ENCODE data around the gene RNU1-2.
"Not testable (repeated sequence)": the region's sequence is repeated elsewhere in the genome, so short reads cannot be mapped to it uniquely, and the experiment has no call there.

The RNU1-2 gene

DNA sequence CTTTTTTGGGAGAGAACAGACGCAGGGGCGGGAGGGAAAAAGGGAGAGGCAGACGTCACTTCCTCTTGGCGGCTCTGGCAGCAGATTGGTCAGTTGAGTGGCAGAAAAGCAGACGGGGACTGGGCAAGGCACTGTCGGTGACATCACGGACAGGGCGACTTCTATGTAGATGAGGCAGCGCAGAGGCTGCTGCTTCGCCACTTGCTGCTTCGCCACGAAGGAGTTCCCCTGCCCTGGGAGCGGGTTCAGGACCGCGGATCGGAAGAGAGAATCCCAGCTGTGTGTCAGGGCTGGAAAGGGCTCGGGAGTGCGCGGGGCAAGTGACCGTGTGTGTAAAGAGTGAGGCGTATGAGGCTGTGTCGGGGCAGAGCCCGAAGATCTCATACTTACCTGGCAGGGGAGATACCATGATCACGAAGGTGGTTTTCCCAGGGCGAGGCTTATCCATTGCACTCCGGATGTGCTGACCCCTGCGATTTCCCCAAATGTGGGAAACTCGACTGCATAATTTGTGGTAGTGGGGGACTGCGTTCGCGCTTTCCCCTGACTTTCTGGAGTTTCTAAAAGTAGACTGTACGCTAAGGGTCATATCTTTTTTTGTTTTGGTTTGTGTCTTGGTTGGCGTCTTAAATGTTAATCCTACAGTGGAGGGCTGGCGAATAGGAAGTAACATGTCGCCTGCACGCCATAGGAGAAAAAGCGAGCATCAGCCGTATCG lies at the start of gene RNU1-2:
RNU1-2 (plus strand) TSS at position 383 of the 718 bp plus-strand sequence.
- peak; percentile 80 for DNase-seq

DNA sequence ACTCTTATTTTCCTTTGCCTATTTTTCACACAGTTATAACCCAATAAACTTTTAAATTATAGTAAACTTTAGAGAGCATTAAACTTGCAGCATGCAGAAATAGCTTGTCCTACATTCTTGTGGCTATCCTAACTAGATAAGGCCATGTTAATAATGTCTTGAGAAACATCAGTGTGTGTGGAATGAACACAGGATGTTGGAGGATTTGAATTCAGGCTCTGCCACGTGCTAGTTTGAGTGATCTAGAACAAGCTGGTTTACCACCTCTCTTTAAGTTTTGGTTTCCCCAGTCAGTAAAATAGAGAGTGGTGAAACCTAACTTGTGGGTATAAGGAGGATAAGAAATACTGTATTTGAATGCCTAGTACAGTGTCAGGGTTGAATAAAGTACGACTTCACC lies 39.6 kb upstream of the RNU1-2 start:
- not testable (repeated sequence) for DNase-seq

DNA sequence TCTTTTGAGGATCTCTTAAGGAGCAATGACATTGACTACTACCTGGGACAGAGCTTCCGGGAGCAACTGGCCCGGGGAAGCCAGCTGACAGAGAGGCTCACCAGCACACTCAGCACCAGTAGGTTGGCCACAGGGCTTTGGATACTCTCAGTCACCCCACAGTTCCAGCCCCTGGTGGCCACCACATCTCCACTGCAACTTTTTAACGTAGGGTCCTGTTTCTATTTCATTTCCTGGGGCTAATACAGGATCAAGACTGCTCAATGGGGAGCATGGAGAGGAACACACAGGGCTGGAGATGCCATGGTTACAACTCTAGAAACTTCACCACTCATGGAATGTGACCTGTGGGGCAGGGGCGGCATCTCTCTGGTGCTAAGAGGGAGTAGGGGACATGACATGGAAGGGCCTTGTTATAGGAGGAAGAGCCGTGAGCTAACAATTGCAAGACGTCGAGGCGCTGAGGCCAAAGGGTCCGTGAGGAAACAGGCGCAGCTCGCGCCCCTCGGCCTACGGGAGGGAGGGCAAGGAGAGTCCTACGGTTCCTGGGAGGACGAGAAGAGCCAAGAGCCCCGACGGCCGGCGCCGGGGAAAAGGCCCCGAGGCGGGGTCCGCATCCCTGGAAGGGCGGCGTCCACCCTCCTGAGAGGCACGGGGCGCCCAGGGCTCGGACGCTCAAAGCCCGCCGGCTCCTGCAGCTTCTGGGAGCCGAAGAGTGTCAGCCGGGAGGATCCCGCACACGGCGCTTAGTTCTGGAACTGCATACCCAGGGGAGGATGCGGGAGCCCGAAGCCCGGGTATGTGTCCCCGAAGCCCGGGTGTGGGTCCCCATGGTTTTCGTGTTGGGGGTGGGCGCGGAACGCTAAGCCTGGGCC lies 36.4 kb upstream of the RNU1-2 start:
- DNase-seq = not testable (repeated sequence)

DNA sequence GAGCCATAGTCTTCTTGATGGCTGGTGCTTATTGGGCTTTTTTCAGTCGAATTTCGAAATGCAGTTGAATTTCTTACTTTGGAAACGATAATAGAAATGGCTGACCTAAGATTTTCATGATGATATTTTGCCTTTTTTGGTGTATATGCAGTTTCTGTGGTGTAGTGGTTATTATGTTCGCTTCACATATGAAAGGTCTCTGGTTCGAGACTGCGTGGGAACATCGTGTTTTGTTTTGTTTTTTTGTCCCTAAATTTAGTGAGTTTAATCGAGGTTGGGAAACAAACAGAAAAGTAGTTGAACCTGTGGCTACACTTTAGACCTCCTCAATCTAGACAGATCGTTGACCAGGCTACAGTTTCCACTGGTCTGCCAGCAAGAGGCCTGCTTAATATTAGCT lies 35.7 kb upstream of the RNU1-2 start:
- DNase-seq = not testable (repeated sequence)

DNA sequence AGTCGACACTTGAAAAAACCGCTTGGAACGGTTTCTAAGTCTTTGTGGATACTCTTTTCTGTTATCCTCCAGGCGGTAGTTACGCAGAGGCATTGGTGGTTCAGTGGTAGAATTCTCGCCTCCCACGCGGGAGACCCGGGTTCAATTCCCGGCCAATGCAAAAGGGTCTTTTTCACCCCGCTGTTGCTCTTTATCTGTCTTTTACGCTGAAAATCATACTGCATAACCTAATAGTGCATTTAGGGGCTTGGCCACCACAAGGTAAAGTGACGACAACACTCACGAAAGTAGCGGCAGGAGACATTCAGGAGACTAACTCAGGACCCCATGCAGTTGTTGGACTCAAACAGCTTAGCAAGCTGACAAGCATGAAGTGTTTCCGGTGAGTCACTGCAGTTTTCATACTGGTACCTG lies 33.9 kb upstream of the RNU1-2 start:
- DNase-seq = not testable (repeated sequence)

DNA sequence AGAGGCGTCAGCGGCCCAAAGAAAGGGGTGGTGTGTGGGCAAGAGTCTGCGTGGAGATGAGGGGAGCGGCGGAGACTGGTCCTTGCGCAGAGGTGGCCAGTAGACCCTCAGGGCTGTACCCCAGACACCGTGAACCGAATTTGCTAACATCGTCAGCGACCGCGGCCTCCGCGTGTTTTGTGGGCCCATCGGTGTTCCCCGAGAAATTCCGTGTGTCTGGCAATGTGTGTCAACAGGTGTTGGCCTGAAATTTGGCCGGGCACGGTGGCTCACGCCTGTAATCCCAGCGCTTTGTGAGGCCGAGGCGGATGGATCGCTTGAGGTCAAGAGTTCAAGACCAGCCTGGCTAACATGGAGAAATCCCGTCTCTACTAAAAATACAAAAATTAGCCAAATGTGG lies 33.4 kb upstream of the RNU1-2 start:
- DNase-seq = not testable (repeated sequence)

DNA sequence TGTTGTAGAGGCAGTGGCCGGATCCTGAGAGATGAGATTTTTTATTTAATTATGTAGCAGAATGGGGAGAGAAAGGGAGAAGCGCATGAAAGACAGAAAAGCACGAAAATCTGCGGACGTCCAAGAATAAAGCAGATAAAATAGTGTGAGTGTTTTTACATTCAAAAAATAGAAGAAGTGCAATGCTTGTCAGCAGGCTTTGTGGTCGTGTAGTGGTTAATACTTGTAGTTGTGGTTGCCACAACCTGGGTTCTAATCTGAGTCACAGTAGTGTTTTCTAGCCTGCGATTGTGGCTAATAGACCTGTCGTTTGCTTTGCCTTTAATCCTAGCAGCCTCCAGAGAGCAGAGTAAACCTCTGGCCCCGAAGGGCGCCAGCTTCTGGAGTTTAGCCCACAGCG lies 32.8 kb upstream of the RNU1-2 start:
- DNase-seq = not testable (repeated sequence)

DNA sequence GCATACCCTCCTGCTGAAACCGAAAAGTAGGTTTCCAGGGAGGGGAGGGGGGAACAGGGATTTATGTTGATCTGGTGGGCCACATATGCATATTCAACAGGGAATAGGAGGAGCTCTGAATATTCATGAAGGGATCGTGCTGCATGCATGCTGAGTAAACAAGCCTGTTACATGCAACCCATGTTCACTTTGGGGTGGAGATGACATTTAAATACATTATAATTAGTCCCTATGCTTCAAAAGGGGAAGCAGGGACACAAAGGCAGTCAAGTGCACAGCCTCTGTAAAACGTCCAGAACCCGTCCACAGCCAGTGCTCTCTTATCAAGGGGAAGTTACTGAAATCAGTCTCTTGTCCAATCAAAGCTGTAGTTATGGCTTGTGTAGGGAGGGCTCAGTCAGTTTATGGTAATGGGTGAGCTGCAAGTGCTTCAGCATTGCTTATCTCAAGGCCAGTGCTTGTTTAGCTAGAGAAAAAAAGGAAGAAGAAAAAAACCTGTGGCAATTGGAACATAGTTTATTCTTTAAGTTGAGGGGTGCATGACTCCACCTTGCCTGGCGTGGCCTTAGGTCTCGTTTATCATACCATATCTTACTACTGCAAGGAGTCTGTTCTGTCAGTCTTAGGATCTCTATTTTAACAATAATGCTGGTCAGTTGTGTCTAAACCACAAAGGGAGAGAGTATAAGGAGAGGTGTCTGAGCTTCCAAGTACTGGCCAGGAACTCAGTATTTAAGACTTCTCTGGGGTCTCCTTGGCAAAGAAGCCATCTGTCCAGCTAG lies 28.7 kb upstream of the RNU1-2 start:
- not testable (repeated sequence) for DNase-seq

DNA sequence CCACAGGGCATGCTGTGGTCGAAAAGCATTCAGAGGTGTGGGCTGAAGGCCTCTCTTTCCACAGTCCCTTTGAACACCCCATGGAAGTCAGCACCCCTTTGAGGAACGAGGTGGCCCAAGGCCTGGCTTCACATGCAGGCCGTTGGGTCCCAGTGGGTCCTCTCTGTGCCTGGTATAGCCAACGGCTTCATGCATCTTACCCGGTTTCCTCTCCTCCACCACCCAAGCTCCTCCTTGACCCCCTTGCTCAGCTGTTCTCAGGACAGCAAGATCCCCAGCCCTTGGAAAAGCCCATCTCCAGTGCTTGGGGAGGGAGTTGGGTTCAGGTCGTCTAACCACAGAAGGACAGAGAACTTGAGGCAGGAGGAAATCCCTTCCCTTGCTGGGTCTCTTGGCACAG lies 27.0 kb upstream of the RNU1-2 start:
- DNase-seq = not testable (repeated sequence)

DNA sequence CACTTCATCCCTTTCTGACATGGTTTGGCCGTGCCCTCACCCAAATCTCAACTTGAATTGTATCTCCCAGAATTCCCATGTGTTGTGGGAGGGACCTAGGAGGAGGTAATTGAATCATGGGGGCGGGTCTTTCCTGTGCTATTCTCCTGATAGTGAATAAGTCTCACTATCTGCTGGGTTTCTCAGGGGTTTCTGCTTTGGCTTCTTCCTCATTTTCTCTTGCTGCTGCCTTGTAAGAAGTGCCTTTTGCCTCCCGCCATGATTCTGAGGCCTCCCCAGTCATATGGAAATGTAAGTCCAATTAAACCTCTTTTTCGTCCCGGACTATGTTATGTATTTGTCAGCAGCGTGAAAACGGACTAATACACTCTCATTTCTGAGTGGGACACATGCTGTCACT lies 25.8 kb upstream of the RNU1-2 start:
- DNase-seq = not testable (repeated sequence)

DNA sequence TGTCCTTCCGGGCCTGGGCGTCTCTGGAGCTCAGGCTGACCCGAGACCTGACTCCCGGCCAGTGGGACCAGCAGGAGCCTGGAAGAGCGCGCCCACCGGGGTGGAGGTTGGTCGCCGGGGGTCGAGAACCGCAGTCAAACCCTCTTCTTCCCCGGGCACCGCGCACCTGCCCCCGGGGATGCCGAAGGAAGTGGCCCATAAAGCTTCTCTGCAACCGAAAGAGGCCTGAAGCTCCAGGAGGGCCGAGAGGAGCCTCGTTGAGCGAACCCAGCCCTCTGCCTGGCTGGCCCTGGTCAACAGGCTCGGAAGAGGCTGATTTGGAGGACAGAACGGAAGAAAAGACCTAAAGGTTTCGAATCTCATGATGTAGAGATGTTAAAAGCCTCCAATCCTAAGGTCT lies 24.6 kb upstream of the RNU1-2 start:
- not testable (repeated sequence) for DNase-seq

DNA sequence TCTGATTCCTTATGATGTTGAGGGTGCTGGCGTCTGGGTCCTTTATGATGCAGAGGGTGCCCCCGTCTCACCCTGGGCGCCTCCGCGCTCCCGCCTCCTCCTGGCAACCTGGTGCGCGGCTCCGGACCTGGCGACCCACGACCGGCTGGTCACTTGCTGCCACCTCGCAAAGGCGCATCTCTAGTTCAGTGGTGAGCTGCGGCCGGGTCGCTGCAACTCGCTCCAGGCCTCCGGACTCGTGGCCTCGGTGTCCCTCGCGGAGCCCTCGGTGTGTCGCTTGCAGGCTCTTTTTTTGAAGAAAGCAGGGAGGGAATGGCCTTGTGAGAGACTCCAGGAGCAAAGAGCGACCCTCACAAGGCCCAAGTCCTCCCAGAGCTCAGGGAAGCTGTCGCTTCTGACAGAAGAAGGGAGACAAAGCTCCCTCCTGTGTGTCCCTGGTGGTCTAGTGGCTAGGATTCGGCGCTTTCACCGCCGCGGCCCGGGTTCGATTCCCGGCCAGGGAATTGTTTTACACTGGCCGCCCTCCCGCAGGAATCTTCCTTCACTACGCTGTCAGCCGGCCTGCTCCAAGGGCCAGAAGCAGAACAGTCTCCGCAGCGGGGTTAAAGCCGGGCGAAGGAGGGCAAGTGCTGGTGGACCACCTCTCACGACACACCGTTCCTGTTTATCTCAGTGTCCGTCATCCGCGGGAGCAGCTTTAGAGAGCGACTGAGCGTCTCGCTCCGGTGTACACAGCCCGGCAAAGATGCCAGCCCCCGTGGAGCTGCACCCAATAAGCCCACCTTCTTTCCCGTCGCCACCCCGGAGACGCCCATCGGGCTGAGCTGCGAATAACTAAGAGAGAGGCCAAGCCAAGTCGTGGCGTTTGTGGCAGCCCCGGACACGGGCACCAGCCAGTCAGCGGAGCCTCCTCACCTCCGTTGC lies 23.4 kb upstream of the RNU1-2 start:
- not testable (repeated sequence) for DNase-seq

DNA sequence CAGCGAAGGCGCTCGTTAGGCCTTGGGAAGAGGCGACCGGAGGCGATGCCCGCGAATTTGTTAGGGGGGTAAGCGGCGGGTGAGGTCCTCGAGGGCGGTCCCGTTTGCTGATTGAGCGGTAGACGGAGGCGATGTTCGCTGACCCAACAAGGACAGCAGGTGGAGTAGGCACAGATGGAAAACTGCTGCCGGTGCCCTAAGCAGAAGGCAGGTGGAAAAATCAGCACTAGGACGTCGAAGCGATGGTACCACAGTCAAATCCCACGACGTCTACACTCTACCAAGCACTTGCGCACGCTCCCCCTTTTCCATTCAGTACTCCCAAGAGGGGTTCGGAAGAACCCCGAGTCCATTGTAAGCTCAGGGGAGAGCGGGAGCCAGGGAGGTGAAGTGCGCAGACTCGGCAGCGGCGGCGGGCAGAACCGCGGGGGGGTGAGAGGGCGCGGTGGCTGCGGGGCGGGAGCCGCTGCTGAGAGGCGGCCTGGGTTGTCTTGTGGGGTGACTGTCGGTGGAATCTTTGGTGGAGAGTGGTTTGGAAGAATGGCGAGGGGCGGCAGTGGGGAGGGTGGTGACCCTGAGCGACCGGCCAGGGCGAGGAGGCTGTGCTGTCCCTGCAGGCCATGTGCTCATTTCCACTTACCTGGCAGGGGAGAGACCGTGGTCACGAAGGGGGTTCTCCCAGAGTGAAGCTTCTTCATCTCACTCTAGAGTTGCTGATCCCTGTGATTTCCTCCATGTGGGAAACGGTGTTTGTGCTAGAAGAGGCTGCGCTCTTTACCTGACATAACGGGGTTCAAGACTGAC lies 22.5 kb upstream of the RNU1-2 start:
- peak; percentile 73 for DNase-seq

DNA sequence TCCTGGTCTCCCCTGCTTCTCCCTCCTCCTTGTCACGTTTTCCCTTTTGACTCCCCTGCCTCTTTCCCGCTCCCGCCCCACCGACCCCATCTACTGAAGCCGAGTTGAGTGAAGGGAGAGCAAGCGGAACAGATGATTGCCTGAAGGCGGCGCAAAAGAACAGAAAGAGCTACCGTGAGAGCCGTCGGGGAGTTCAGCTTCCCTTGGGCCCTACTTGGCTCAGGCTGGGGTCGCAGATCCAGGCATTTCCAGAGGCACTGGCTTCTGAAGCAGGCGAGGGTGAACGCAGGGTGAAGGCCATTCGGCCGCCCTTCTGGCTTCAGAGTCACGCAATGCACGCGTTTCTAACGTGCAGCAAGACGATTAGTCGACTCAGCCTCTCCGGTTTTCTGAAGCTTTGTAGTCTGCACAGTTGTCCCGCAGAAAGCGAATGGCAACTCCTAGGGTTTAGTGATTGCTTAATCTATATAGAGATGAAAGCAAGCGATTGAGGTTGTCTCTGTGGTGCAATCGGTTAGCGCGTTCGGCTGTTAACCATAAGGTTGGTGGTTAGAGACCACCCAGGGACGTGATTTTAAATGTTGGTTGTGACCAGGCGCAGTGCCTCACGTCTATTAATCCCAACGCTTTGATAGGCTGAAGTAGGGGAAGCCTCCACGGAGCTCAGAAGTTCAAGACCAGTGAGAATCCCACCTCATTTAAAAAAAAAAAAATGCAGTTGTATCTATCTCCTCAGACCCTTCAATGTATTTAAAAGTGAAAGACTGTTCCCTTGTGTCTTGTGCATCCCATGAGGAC lies 20.6 kb upstream of the RNU1-2 start:
- DNase-seq = not testable (repeated sequence)

DNA sequence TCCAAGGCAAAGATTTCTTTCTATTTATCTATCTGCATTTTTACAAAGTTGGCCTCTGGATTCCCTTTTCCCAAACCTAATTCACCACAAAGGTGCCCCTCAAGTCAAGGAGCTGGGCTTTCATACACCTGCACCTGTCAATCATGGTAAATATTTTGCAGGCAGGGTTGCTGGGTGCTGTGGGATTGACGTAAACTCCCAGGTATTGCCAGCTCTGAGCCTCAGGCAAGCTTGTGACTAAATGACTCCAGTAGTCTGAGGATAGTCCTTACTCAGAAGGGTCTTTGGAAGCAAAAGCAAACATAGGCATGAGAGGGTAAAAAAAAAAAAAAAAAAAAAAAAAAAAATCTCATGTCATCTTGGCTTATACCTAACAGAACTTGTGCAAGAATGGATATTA lies 14.0 kb upstream of the RNU1-2 start:
- DNase-seq = not testable (repeated sequence)

DNA sequence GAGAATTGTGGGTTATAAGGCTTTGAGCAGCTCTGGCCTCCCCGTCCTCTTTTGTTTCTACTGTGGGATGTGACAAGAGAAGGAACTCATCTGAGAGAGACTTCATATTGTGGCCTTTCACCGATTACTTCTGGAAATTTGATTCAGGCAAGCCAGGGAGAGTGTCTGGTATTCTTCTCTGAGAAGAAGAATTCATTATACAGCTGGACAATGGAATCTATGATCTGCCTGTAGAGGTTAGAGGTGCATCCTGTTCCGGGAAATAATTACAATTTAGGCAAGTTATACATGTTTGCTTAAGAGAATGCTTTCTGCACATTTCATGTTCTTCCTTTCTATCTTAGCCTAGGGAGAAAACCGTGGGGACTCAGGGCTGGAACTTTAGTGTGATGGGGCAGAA lies 12.8 kb upstream of the RNU1-2 start:
- no peak for DNase-seq

DNA sequence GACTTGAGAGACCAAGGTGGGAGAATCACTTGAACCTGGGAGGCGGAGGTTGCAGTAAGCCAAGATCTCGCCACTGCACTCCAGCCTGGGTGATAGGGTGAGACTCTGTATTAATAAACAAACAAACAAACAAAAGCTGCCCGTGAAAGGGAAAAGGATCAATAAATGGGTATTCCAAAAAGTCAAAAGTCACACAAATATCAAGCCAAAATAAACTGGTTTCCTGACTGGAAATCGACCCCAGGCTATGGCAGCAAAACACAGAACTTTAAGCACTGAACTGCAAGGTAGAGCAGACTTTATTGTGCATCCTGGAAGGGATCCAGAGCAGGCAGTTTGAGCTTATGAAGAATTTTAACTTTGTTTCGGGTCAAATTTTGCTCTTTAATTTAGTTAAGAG lies 11.3 kb upstream of the RNU1-2 start:
- DNase-seq = not testable (repeated sequence)

DNA sequence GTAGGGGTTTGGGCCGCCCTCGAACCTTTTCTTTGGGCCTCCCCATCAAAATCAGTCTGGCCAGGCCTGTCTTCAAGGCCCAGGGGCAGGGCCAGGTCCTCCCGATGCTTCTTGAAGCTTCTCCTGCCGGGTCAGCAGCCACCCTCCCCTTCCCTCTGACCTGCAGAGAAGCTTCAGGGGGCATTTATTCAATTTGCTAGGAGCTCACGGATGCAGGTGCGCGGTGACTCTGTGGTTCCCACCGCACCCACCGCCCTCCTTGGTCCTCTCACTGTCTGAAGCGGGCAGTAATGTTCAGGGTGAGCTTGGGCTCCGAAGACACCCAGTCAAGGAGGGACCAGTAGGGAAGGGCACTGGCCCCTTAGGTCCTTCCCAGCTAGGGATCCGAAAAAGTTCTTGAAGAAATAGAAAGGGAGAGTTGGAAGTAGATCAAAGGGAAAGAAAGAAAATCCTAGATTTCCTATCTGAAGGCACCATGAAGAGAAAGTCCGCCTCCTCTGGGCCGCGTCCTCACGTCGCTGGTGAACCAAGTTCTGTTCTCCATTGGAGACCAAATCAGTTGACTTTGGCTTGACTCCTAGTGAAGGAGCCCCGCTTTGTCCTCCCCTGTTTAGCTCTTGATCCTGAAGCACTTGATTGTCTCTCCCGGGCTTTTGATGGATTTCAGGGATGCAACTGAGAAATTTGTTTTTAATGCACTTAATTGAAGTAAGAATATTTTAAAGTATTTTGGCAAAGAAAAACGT lies 8.7 kb upstream of the RNU1-2 start:
- no peak for DNase-seq
